HG02840 (cell line): Measurements from ENCODE around the gene XAB2.

Experiments
- ATAC-seq: cut with Tn5 transposase; IDR thresholded peaks from one replicate; pipeline ENCODE4 v1.9.1; 2021; ENCODE audit warnings: mild to moderate bottlenecking, moderate library complexity, moderate number of reproducible peaks; ENCODE audit not compliant: unreplicated experiment, low FRiP score

Gene XAB2

GRCh38 chr19:7614859-7615741, 14.2 kb downstream of the XAB2 start:
- no peak for ATAC-seq

- ATAC-seq = no peak
Measured at GRCh38 chr19:7612282-7613274, 16.8 kb downstream of the XAB2 start.

DNA sequence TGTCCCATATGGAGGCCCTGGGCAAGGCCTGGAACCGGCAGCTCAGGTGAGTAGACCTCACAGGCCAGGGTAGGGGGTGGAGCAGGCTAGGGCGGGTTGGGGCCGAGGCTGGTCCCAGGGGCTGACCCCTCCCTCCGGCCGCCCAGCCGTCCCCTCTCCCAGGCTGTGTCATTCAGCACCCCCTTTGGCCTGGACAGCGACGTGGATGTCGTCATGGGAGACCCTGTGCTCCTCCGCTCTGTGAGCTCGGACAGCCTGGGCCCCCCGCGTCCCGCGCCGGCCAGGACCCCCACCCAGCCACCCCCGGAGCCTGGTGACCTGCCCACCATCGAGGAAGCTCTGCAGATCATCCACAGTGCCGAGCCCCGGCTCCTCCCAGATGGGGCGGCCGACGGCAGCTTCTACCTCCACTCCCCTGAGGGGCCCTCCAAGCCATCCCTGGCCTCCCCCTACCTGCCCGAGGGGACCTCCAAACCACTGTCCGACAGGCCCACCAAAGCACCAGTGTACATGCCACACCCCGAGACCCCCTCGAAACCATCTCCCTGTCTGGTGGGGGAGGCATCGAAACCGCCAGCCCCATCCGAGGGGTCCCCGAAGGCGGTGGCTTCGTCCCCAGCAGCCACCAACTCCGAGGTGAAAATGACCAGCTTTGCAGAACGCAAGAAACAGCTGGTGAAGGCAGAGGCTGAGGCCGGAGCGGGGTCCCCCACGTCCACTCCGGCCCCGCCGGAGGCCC, 17.6 kb downstream of the XAB2 start:
- ATAC-seq = no peak

GRCh38 chr19:7610491-7611240, 18.7 kb downstream of the XAB2 start:
- ATAC-seq = no peak

DNA sequence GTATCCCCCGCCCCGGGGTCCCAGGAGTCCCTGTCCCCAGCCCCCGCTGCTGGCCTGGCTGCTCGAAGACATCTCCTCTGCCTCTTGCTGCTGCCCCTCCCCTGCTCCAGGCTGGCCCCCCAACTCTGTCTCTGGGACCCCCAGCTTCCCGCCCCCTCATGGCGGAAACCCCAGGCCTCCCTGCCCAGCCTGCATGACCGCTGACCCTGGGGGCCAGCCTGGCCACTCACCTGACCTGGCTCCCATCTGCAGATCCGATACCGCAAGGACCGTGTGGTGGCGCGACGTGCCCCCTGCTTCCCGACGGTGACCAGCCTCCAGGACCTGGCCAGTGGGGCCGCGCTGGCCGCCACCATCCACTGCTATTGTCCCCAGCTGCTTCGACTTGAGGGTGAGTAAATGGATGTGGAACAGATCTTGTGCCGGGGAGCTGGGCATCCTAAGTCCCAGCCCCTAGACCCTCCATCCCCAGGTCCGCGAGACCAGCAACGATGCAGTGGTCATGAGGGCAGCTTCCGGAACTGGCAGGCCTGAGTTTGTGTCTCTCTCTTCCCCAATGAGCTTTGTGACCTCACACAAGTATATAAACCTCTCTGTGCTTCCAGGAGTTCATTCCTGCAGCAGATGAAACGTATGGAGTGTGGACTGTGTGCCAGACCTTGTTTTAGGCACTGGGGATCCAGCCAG, 21.3 kb downstream of the XAB2 start:
- no peak for ATAC-seq

DNA sequence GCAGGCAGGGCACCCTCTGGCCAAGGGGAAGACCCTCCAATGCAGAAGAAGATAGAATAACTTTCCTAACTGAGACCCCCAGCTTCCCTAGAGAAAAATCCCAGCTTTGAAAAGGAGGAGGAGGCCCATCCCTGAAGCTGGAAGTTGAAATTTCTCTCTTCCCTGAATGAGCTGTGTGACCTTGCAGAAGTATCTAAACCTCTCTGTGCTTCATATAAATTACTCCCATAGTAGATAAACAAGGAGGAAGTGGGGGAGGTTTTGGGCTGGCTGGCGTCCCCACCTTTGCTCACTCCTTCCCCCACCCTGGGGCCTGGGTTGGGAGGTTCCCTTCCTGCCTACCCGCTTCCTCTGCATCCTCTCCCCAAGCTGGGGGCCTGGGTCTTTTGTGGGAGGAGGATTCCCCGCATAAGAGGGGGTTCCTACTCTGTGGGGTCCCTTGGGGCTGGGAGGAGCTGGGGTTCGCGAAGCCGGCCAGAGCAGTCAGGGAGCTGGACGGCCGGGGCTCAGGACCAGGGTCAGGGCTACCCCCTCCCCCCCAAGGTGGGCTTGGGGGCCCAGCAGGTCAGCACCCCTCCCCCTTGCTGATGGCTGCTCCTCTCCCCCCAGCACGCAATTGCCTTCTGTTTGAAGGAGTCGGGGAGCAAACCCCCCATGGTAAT, 22.0 kb downstream of the XAB2 start:
- no peak for ATAC-seq

GRCh38 chr19:7606289-7606688, 23.1 kb downstream of the XAB2 start:
- ATAC-seq = no peak

GRCh38 chr19:7605490-7606222, 23.7 kb downstream of the XAB2 start:
- no peak for ATAC-seq

GRCh38 chr19:7603919-7604318, 25.4 kb downstream of the XAB2 start:
- ATAC-seq = no peak

DNA sequence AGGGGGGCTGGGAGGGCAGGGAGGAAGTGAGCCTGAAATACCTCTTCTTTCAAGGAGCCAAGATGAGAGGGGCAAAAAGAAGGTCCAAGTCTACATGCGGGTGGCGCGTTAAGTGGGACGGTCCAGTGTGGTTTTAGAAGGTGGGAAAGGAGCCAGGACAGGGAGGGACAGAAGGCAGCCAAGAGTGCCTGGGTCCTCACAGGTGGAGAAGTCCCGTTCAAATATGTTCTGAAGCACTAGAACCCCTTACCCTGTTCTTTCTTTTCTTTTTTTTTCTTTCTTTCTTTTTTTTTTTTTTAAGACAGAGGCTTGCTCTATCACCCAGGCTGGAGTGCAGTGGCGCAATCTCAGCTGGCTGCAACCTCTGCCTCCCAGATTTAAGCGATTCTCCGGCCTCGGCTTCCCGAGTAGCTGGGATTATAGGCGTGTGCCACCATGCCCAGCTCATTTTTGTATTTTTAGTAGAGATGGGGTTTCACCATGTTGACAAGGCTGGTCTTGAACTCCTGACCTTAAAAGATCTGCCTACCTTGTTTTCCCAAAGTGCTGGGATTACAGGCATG, 26.3 kb downstream of the XAB2 start:
- no peak for ATAC-seq

GRCh38 chr19:7602240-7602934, 27.0 kb downstream of the XAB2 start:
- no peak for ATAC-seq

DNA sequence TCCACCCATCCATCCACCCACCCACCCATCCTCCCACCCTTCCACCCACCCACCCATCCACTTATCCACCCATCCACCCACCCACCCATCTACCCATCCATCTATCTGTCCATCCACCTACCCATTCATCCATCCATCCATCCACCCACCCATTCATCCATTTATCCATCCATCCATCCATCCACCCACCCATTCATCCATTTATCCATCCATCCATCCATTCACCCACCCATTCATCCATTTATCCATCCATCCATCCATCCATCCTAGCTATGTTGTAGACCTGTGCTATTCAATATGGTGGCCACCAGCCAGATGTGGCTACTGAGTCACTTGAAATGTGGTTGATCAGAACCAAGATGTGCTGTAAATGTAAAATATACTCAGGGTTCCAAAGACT, 28.6 kb downstream of the XAB2 start:
- no peak for ATAC-seq

- ATAC-seq = no peak
Measured at GRCh38 chr19:7598180-7598579, 31.2 kb downstream of the XAB2 start.

GRCh38 chr19:7597689-7598088, 31.7 kb downstream of the XAB2 start:
- ATAC-seq = no peak

- ATAC-seq = no peak
Measured at GRCh38 chr19:7596211-7596937, 33.0 kb downstream of the XAB2 start.

DNA sequence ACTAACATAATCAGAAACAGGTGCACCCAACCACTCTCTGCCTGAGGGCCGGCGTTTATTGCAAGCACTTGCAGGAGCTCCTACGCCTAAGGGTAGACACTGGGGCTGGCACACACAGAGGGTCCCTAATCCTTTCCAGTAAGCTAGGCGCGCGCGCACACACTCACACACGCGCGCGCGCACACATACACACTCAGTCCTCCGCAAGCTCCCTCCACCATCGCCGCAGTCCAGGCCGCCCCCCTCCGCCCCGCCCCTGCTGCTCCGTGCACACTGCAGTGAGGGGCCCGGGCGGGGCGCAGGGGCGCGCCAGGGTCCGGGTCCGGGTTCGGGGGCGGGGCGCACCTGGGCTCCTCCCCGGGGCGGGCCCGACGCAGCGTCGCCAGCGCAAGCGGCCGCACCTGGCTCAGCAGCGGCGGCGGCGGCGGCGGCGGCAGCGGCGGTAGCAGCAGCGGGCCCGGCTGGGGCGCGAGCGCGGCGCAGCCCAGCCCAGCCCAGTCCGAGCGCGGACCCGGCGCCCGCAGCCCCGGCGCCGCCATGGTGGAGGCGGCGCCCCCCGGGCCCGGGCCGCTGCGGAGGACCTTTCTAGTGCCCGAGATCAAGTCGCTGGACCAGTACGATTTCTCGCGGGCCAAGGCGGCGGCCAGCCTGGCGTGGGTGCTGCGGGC, 33.7 kb downstream of the XAB2 start, which contains the start of gene CAMSAP3:
Gene CAMSAP3, plus strand, starts transcription at position 398 of the 668 bp plus-strand sequence. Its CDS starts 140 bp downstream, at position 538.
- no peak for ATAC-seq
